GM04504 (cell line): ENCODE measurements around the gene ACSL1.
"Not testable (repeated sequence)": the region's sequence is repeated elsewhere in the genome, so short reads cannot be mapped to it uniquely, and the experiment has no call there.

ENCODE experiments used
- DNase-seq: peaks from one replicate; pipeline ENCODE4 v3.0.0-alpha.2; 2012; ENCODE audit warnings: low read depth

The ACSL1 gene

GRCh38 chr4:184843984-184844554 lies 18.3 kb upstream of the ACSL1 start:
- no peak for DNase-seq

GRCh38 chr4:184839075-184839399 lies 13.3 kb upstream of the ACSL1 start:
- DNase-seq, result not testable (repeated sequence)

DNA sequence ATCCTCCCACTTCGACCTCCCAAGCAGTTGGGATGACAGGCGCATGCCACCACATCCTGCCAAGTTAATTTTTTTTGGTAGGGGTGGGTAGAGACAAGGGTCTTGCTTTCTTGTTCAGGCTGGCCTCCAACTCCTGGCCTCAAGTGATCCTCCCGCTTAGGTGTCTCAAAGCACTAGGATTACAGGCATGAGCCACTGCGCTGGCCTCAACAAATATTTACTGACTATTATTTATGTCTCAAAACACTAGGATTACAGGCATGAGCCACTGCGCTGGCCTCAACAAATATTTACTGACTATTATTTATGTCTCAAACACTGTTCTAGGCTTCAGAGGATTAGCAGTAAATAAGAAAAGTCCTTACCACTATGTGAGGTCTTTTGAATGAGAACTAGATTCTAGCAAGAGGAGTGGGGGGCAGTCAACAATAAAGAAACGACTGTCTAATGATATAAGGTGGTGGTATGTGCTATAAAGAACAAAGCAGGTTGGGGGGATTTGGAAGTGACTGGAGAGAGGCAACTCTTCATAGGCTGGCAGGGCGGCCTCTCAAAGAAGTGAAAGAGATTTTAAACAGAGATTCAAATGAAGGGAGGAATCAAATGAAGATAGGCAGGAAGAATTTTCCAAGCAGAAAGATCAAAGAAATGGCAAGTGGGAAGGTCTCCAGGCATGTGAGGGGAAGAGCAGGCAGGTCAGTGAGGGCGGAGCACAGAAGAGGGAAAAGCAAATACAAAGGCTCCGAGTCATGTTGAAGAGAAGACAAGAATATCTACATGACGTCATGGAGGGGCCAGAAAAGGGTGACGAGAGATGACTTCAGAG lies 12.7 kb upstream of the ACSL1 start:
- no peak for DNase-seq

DNA sequence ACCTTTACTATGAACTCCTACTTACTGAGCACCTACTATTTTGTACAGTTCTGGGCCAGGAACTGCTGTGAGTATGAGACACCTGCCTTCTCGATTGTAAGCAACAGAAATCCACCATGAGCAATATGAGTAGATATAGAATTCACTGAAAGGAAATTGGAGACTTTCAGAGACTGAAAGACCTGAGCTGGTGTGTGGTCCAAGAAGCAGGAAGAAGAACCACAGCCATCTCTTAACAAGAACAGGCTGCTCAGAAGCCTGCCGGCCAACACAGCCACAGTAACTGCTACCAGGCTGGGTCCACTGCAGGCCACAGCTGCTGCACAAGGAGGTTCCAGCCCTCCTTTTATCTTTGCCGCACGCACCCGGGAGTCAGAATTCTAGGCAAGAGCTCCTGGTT lies 10.8 kb upstream of the ACSL1 start:
- no peak for DNase-seq

GRCh38 chr4:184833046-184833838 lies 7.5 kb upstream of the ACSL1 start:
- no peak for DNase-seq

DNA sequence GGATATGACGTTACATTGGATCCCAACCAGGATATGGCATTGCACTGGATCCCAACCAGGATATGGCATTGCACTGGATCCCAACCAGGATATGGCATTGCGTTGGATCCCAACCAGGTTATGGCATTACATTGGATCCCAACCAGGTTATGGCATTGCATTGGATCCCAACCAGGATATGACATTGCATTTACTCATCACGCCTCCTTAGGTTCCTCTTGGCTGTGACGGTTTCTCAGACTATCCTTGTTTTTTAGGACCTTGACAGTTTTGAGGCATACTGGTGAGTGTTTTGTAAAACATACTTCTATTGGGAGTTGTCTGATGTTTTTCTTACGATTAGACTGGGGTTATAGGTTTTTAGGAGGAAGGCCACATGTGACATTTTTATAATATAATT lies 5.4 kb upstream of the ACSL1 start:
- no peak for DNase-seq

- DNase-seq, result no peak
These were observed 1.0 kb upstream of the ACSL1 start for GRCh38 chr4:184826691-184827270.

DNA sequence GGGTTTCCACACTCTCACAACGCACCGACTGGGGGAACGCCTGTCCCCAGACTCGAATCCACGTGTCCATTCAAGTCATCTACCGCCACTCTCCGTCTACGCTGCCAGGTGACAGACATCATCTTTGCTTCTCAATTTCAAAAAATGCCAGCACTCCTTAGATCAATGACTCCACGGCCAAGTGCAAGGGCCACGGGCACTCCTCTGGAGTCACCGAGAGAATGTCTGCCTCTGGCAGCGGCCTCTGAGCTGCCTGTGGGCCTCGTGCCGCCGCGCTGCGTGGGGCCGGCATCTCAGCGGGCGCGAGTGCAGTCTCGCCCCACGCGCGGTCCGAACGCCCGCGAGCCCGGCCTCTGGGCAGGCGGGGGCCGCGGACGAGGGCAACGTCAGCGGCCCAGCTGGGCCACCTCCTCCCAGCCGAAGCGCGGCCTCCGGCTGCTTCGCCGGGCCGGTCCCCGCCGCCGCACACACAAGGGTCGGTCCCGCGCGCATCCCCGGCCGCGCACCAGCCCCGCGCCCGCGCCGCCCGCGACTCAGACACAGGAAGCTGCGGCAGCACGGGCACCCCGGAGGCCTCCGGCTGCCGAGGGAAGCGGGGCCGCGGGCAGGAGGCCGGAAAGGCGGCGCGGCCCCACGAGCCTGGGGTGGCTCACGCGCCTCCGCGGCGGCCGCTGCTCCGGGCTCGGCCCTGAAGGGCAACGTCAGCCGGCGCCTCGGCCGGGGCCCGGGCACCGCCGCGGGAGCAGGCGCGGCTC lies 450 bp downstream of the ACSL1 start:
- DNase-seq, result no peak

GRCh38 chr4:184824776-184825084 lies 1.0 kb downstream of the ACSL1 start:
- no peak for DNase-seq

GRCh38 chr4:184824081-184824775 lies 1.5 kb downstream of the ACSL1 start:
- DNase-seq, result no peak

DNA sequence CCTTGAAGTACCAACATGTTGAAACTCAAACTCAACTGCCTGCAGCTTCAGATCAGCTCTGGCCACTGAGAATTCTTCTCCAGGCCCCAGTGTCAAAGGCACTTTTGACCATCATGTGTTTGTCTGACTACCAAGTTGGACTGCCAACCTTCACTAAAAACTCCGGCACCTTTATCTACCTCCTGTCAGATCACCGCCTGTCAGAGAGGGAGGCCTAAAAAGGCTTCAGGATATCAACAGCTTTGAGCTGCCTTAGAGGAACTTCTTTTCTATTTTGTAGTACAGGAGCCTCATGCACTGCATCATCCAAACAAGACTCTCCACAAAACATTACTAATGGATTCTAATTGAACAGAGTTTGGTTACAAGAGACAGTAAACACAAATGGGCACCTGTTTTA lies 2.8 kb downstream of the ACSL1 start:
- no peak for DNase-seq

GRCh38 chr4:184822356-184822755 lies 3.4 kb downstream of the ACSL1 start:
- no peak for DNase-seq

DNA sequence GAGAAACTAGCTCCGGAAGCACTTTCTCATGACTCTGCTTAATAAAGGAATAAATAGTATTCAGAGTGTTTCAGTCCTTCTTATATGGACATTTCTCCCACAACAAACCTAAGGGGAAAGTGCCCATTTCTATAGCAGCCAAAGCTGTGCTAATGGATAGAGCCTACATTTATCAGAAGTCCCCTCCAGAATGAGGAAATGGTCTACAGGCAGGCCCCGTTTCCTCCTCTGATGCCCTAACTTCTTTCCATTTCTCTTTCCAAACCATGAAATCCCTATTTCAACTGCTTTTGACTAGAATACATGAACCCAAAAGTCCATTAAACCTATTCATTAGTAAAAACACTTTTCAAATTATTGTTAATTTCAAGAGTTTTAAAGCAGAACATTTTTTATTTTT lies 4.5 kb downstream of the ACSL1 start:
- DNase-seq, result no peak

- no peak for DNase-seq
These were observed 6.0 kb downstream of the ACSL1 start for GRCh38 chr4:184819786-184820185.

DNA sequence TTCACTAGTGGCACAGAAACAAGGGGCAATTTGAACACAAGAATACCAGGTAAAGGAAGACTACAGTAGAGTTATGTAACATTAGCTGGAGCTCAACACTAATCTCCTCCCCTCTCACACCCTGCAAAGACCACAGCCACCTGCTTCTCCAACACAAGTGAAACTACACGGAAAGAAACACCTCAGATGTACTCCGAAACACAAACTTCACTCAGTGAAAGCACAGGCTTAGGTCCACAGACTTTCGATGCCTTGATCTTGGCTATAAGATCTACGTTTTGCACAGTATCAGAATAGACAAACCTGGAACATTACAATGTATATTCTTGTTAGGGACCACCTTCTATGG lies 7.6 kb downstream of the ACSL1 start:
- no peak for DNase-seq

- DNase-seq, result no peak
These were observed 8.1 kb downstream of the ACSL1 start for GRCh38 chr4:184817494-184818215.

DNA sequence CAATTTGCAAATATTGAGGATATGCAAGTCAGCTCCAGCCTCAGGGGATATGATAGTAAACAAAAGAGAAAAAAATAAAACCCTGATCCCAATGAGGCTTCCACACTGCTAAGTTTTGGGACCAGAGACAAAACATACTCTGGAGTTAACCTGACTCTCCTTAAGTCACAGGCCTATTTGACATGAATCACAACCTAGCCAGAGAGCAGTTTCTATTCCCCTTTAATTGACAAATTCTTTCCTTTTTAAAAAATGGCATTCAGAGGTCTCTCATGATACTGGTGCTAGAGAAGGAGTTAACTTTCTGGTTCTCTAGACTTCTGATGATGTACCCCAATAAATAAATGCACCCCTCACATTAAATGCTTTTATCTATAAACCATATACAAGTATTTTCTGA lies 8.8 kb downstream of the ACSL1 start:
- no peak for DNase-seq

DNA sequence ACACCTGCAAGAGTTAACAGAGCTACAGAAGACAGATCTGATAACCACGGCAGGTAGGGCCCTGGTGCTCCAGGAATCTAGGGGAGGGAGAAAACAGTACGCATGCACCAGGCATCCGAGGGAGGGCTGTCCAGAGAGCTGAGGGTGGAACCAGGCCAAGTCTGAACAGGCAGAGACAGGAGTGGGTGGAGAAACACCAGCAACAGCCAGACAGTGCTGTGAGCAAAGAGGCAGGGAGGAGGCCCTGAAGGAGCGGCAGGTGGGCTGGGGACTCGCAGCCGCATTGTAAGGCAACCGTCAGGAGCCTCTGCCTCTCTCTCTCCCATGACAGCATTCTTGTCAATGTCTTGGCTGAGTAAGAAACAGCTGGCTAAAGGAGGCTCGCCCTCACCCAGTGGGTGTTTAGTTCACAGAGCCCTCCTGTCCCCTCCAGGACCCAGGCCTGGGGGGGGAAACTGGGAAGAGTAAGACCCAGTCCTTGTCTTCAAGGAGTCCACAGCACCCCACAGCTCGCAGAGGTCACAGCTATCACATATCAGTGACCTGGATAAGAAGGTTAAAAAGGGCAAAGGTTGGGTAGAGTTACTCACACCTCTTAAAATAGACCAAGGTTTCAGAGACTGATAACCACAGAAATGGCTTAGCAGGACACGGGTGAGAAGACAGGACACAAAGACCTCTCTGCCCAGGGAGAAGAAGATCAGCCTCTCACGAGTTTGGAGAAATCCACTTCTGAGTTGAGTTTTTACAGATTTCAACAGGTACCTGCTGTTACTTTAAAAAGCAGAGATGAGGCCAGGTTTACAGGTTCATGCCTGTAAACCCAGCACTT lies 10.5 kb downstream of the ACSL1 start:
- no peak for DNase-seq

GRCh38 chr4:184814686-184815045 lies 11.1 kb downstream of the ACSL1 start:
- no peak for DNase-seq

DNA sequence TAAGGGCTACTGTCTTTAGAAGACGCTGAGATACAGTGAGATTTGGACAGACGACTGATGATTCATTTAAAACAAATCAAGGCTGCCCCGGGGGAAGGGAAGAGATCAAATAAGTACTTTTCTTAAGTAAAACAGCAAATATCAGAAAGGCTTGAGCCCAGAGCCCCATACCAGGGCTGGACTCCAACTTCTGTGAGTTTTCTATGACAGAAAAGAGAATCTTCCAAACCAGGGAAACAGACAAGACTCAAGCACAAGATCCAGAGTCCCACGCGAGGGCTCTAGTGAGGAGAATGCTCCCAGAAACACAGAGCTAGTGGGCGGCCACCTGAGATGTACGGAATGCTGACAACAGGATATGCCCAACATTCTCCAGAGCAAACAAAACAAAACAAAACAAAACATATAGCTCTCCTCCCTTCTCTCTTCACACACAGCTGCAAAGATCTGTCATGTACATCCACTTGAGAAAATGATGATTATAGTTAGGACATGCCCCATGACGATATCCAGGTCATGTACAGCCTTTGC lies 13.1 kb downstream of the ACSL1 start:
- DNase-seq, result no peak
